Mesothelial cell of epicardium (in vitro differentiated cells): ENCODE data around the gene LIPG. TPM values are rescaled to one million over a fixed set of nuclear protein-coding genes. Genes with fewer than 3 reads are reported as not detected.

Experiments used
- DNase-seq, 2 experiments: peaks; one replicate each; pipeline ENCODE4 v3.0.0; 2021; ENCODE audit warnings: low spot score in 2 of 2; ENCODE audit not compliant: unreplicated experiment in 2 of 2
- H3K27ac Mint-ChIP-seq: 2 replicates; pipeline ENCODE4 v1.8.0; 2021; ENCODE audit warnings: mixed read lengths
- H3K27me3 Mint-ChIP-seq: 2 replicates; pipeline ENCODE4 v1.8.0; 2021; ENCODE audit warnings: low read depth, mixed read lengths
- H3K36me3 Mint-ChIP-seq: 2 replicates; pipeline ENCODE4 v1.8.0; 2021; ENCODE audit warnings: mixed read lengths
- H3K4me1 Mint-ChIP-seq: 2 replicates; pipeline ENCODE4 v1.8.0; 2021; ENCODE audit warnings: mixed read lengths
- H3K4me3 Mint-ChIP-seq: 2 replicates; pipeline ENCODE4 v1.8.0; 2021; ENCODE audit warnings: mild to moderate bottlenecking, moderate library complexity, mixed read lengths
- H3K9me3 Mint-ChIP-seq: 2 replicates; pipeline ENCODE4 v1.8.0; 2021; ENCODE audit warnings: mixed read lengths
- total RNA-seq: library from RNA; stranded (reverse); gene quantifications from 3 replicates; pipeline ENCODE4 v1.2.1, GENCODE V29; 2021
- TF ChIP-seq, protein P1 (sequence below): fragments of 200-600 bp; sonication (generic); IDR thresholded peaks from one replicate; pipeline ENCODE4 v1.5.0; 2021; ENCODE audit warnings: antibody characterized with exemption; ENCODE audit not compliant: unreplicated experiment

The LIPG gene
- total RNA-seq, 1 donor from 2014 or later = 26.0 TPM

DNA sequence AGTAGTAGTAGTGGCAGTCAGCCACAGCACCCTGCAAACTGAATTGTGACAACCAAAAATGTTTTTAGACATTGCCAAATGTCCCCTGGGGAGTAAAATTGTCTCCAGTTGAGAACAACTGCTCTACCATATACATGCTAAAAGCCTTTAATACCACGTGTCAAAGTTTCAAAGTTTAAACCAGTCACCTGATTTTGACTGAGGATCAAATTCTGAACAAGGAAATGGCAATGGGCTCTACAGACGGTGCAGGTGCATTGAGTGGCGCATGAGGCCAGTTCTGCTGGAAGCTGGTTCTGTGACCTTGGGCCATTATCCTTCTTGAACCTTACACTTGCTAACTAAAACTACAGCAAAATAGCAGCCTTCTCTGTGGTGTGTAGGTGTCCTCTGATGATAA lies 85.0 kb downstream of the LIPG start:
- DNase-seq = no peak
- Mint-ChIP-seq H3K4me1 (peaks cover 7% of the 10 kb centered on the region), H3K9me3 (no peaks in the 10 kb centered on the region), H3K4me3 (no peak overlapping the region), H3K27me3 (peaks cover 2% of the 10 kb centered on the region), H3K27ac (no peak overlapping the region), H3K36me3 (no peaks in the 10 kb centered on the region)
- TF ChIP-seq, protein P1, sequence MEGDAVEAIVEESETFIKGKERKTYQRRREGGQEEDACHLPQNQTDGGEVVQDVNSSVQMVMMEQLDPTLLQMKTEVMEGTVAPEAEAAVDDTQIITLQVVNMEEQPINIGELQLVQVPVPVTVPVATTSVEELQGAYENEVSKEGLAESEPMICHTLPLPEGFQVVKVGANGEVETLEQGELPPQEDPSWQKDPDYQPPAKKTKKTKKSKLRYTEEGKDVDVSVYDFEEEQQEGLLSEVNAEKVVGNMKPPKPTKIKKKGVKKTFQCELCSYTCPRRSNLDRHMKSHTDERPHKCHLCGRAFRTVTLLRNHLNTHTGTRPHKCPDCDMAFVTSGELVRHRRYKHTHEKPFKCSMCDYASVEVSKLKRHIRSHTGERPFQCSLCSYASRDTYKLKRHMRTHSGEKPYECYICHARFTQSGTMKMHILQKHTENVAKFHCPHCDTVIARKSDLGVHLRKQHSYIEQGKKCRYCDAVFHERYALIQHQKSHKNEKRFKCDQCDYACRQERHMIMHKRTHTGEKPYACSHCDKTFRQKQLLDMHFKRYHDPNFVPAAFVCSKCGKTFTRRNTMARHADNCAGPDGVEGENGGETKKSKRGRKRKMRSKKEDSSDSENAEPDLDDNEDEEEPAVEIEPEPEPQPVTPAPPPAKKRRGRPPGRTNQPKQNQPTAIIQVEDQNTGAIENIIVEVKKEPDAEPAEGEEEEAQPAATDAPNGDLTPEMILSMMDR = no peak

DNA sequence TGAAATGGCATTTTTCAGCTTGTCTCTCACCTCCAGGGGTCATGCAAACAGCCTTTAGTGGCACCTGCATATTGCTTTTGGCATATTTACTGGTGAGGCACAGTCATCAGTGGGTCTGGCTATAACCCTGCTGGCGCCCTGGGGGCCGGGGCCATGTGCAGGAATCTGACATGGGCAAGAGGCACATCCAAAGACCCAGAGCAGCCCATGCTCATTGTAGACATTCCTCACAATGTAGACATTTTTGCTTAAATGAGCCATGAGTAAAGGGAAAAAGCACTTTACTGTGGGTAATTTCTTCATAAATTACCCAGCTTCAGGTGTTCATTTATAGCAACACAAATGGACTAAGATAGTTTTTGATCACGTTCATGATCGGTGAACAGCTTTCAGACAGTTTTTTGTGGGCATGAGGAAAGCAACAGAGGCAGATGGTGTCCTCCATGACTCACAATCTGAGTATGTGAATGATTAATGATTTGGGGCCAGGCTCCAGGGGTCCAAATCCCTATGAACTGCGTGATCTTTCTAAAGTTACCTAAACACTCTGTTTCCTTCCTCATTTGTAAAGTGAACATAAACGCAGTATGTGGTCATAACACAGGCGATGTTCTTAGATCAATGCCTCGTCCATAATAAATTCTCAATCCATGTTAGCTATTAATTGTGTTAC lies 85.8 kb downstream of the LIPG start:
- peaks cover 2% of the 10 kb centered on the region for H3K27me3 Mint-ChIP-seq

GRCh38 chr18:49648326-49648725 lies 86.5 kb downstream of the LIPG start:
- Mint-ChIP-seq H3K27me3 (peaks cover 2% of the 10 kb centered on the region), H3K36me3 (no peaks in the 10 kb centered on the region), H3K27ac (no peak overlapping the region), H3K4me1 (peaks cover 15% of the 10 kb centered on the region), H3K9me3 (no peaks in the 10 kb centered on the region), H3K4me3 (no peak overlapping the region)
- no peak for DNase-seq
- TF ChIP-seq, protein P1 = no peak

More for the DNA sequence above, 85.8 kb downstream of the LIPG start:
- Mint-ChIP-seq H3K27ac (no peak overlapping the region), H3K4me1 (peaks cover 8% of the 10 kb centered on the region), H3K4me3 (no peak overlapping the region), H3K36me3 (no peaks in the 10 kb centered on the region), H3K9me3 (no peaks in the 10 kb centered on the region)
- DNase-seq = no peak
- TF ChIP-seq, protein P1 = no peak

Other genes starting within 250 kb of the LIPG start
- 65.3 to 76.1 TPM (median 71.2 TPM) in 3 replicates for gene DYM, start 101.4 kb upstream of the LIPG start, total RNA-seq
- 31.6 to 40.8 TPM (median 35.3 TPM) in 3 replicates for gene C18orf32, start 74.8 kb upstream of the LIPG start, total RNA-seq
- 2,110 to 2,217 TPM (median 2,192 TPM) in 3 replicates for gene RPL17, start 69.6 kb upstream of the LIPG start, total RNA-seq